H1 (cell line): ENCODE results near the gene ELAVL1.

Source experiments
- CHD2 ChIP-seq: IDR thresholded peaks from 2 replicates; pipeline ENCODE4 v1.6.1; 2012; ENCODE audit warnings: low read length, improper control_type of control experiment
- CREB1 ChIP-seq: IDR thresholded peaks from 2 replicates; pipeline ENCODE4 v1.6.1; 2012; ENCODE audit warnings: inconsistent platforms
- EP300 ChIP-seq, 2 experiments: IDR thresholded peaks; 1 replicate in 1 of 2; 2 replicates in 1 of 2; pipeline ENCODE4 v1.6.1; 2011 to 2012; ENCODE audit warnings: low read depth in 2 of 2, low read length in 2 of 2, mild to moderate bottlenecking in 2 of 2, borderline replicate concordance in 1 of 2, inconsistent platforms in 1 of 2, moderate library complexity in 1 of 2
- EZH2 ChIP-seq: fragments of 200-600 bp; sonication (generic); IDR thresholded peaks from 2 replicates; pipeline ENCODE4 v1.7.1; 2012; ENCODE audit warnings: low read depth, mild to moderate bottlenecking, moderate library complexity, low read length, inconsistent platforms; ENCODE audit not compliant: severe bottlenecking
- JUN ChIP-seq: IDR thresholded peaks from 2 replicates; pipeline ENCODE4 v1.6.1; 2011; ENCODE audit warnings: low read depth, mild to moderate bottlenecking, improper control_type of control experiment, low read length
- JUND ChIP-seq: IDR thresholded peaks from 2 replicates; pipeline ENCODE4 v1.6.1; 2011; ENCODE audit warnings: mild to moderate bottlenecking, improper control_type of control experiment, low read length
- POLR2A ChIP-seq, 2 experiments: IDR thresholded peaks; 1 replicate in 1 of 2; 2 replicates in 1 of 2; pipeline ENCODE4 v1.6.1; 2011; ENCODE audit warnings: low read depth in 2 of 2, low read length in 2 of 2, mild to moderate bottlenecking in 2 of 2; ENCODE audit errors: control extremely low read depth in 1 of 2
- POLR2AphosphoS5 ChIP-seq: IDR thresholded peaks from 2 replicates; pipeline ENCODE4 v1.6.1; 2011; ENCODE audit warnings: low read depth, low read length
- SRF ChIP-seq: IDR thresholded peaks from 2 replicates; pipeline ENCODE4 v1.6.1; 2011; ENCODE audit warnings: mild to moderate bottlenecking, low read depth, low read length, moderate library complexity
- TAF1 ChIP-seq: IDR thresholded peaks from 2 replicates; pipeline ENCODE4 v1.6.1; 2011; ENCODE audit warnings: mild to moderate bottlenecking, low read depth, low read length
- YY1 ChIP-seq: IDR thresholded peaks from 2 replicates; pipeline ENCODE4 v1.6.1; 2011; ENCODE audit warnings: low read depth, mild to moderate bottlenecking, low read length
- TF ChIP-seq, protein P1 (sequence below), 3 experiments: IDR thresholded peaks; 1 replicate in 2 of 3; 2 replicates in 1 of 3; pipeline versions ENCODE4 v1.5.1 to v1.6.1; 2011; ENCODE audit warnings: low read length in 3 of 3, mild to moderate bottlenecking in 3 of 3, inconsistent platforms in 2 of 3, low read depth in 1 of 3, moderate library complexity in 1 of 3; ENCODE audit not compliant: insufficient read depth in 1 of 3; ENCODE audit errors: control extremely low read depth in 1 of 3
- TF ChIP-seq, protein P2 (sequence below): IDR thresholded peaks from 2 replicates; pipeline ENCODE4 v1.6.1; 2011; ENCODE audit warnings: low read length, improper control_type of control experiment
- TF ChIP-seq, protein P3 (sequence below): IDR thresholded peaks from 2 replicates; pipeline ENCODE4 v1.6.1; 2012; ENCODE audit warnings: inconsistent platforms

DNA sequence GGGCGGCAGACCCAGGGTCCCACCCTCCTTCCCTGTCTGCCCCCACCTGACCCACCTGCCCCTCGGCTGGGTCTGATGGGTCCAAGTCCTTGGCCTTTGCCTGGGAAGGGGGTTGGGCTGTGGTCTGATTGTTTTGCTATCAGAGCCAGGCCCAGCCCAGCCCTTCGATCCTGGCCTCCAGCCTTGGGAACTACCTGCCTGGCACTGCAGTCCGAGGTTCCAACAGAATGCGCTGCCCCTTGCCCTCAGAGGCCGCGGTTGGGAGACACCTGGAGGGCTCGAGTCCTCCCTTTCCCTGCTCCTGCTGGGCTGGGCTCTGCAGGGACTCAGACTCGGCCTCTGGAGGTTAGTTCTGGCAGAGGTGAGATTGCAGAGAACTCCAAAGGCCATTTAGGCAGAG, 48.7 kb upstream of the ELAVL1 start:
- TF ChIP-seq POLR2AphosphoS5 (no peak), EP300 (IDR thresholded peaks at IDR 0.05; ENCODE audit: borderline replicate concordance in 1 of 2, low read depth in 2 of 2, low read length in 2 of 2) (no peak), TAF1 (no peak), CREB1 (no peak), JUND (no peak), POLR2A (IDR thresholded peaks at IDR 0.05; ENCODE audit: control extremely low read depth in 1 of 2, low read depth in 2 of 2, low read length in 2 of 2) (no peak), CHD2 (no peak), EZH2 (no peak), YY1 (no peak), SRF (no peak), JUN (no peak)
- TF ChIP-seq, protein P1, sequence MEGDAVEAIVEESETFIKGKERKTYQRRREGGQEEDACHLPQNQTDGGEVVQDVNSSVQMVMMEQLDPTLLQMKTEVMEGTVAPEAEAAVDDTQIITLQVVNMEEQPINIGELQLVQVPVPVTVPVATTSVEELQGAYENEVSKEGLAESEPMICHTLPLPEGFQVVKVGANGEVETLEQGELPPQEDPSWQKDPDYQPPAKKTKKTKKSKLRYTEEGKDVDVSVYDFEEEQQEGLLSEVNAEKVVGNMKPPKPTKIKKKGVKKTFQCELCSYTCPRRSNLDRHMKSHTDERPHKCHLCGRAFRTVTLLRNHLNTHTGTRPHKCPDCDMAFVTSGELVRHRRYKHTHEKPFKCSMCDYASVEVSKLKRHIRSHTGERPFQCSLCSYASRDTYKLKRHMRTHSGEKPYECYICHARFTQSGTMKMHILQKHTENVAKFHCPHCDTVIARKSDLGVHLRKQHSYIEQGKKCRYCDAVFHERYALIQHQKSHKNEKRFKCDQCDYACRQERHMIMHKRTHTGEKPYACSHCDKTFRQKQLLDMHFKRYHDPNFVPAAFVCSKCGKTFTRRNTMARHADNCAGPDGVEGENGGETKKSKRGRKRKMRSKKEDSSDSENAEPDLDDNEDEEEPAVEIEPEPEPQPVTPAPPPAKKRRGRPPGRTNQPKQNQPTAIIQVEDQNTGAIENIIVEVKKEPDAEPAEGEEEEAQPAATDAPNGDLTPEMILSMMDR (IDR thresholded peaks at IDR 0.05; ENCODE audit: control extremely low read depth in 1 of 3, insufficient read depth in 1 of 3, low read depth in 1 of 3, low read length in 3 of 3) = no peak
- TF ChIP-seq, protein P2, sequence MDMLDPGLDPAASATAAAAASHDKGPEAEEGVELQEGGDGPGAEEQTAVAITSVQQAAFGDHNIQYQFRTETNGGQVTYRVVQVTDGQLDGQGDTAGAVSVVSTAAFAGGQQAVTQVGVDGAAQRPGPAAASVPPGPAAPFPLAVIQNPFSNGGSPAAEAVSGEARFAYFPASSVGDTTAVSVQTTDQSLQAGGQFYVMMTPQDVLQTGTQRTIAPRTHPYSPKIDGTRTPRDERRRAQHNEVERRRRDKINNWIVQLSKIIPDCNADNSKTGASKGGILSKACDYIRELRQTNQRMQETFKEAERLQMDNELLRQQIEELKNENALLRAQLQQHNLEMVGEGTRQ = no peak
- TF ChIP-seq, protein P3, sequence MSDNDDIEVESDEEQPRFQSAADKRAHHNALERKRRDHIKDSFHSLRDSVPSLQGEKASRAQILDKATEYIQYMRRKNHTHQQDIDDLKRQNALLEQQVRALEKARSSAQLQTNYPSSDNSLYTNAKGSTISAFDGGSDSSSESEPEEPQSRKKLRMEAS = no peak
